Measurements from ENCODE around the gene LAMA1.

LAMA1 gene

GRCh38 chr18:7047336-7047735 is 70.3 kb downstream of the LAMA1 start:
- DNase-seq (ENCODE audit: low read depth): no peak

- DNase-seq (ENCODE audit: low read depth): no peak
Measured at GRCh38 chr18:7038330-7038851, 79.2 kb downstream of the LAMA1 start.

GRCh38 chr18:7037470-7037869 is 80.1 kb downstream of the LAMA1 start:
- no peak for DNase-seq (ENCODE audit: low read depth)

- DNase-seq (ENCODE audit: low read depth): no peak
Measured at GRCh38 chr18:7035807-7036206, 81.8 kb downstream of the LAMA1 start.

GRCh38 chr18:7034924-7035323 is 82.7 kb downstream of the LAMA1 start:
- DNase-seq (ENCODE audit: low read depth): no peak

- DNase-seq (ENCODE audit: low read depth): no peak
Measured at GRCh38 chr18:7032537-7032936, 85.1 kb downstream of the LAMA1 start.

GRCh38 chr18:7028625-7029024 is 89.0 kb downstream of the LAMA1 start:
- no peak for DNase-seq (ENCODE audit: low read depth)

- no peak for DNase-seq (ENCODE audit: low read depth)
Measured at GRCh38 chr18:7025194-7025593, 92.4 kb downstream of the LAMA1 start.

- DNase-seq (ENCODE audit: low read depth): no peak
Measured at GRCh38 chr18:7023581-7023980, 94.0 kb downstream of the LAMA1 start.

GRCh38 chr18:7023063-7023580 is 94.5 kb downstream of the LAMA1 start:
- DNase-seq (ENCODE audit: low read depth): no peak

- DNase-seq (ENCODE audit: low read depth): no peak
Measured at GRCh38 chr18:7021994-7022840, 95.4 kb downstream of the LAMA1 start.

GRCh38 chr18:7020995-7021777 is 96.4 kb downstream of the LAMA1 start:
- DNase-seq (ENCODE audit: low read depth): no peak

- DNase-seq (ENCODE audit: low read depth): no peak
Measured at GRCh38 chr18:7017013-7017412, 100.6 kb downstream of the LAMA1 start.

GRCh38 chr18:7011142-7011541 is 106.5 kb downstream of the LAMA1 start:
- DNase-seq (ENCODE audit: low read depth): no peak

- DNase-seq (ENCODE audit: low read depth): no peak
Measured at GRCh38 chr18:7004009-7004408, 113.6 kb downstream of the LAMA1 start.

- DNase-seq (ENCODE audit: low read depth): no peak
Measured at GRCh38 chr18:7002107-7002506, 115.5 kb downstream of the LAMA1 start.

- no peak for DNase-seq (ENCODE audit: low read depth)
Measured at GRCh38 chr18:7000484-7001096, 117.0 kb downstream of the LAMA1 start.

GRCh38 chr18:6997808-6998207 is 119.8 kb downstream of the LAMA1 start:
- no peak for DNase-seq (ENCODE audit: low read depth)

GRCh38 chr18:6994771-6995430 is 122.7 kb downstream of the LAMA1 start:
- DNase-seq (ENCODE audit: low read depth): no peak

GRCh38 chr18:6994056-6994770 is 123.4 kb downstream of the LAMA1 start:
- no peak for DNase-seq (ENCODE audit: low read depth)

- no peak for DNase-seq (ENCODE audit: low read depth)
Measured at GRCh38 chr18:6992761-6993160, 124.8 kb downstream of the LAMA1 start.

All from CMK (cell line).